Hair follicular keratinocyte (primary cell): ENCODE results near the gene NQO1. TPM values are rescaled to one million over a fixed set of nuclear protein-coding genes. Genes with fewer than 3 reads are reported as not detected.

Experiments used
- total RNA-seq: library from RNA; depleted of rRNA; stranded (reverse); fragments of >200 nt; gene quantifications from 2 replicates; pipeline ENCODE4 v1.2.3, GENCODE V29; 2015

Gene NQO1
- 228 and 312 TPM in 2 replicates for total RNA-seq

GRCh38 chr16:69726313-69727060 is at the start of gene NQO1:
Gene NQO1, minus strand, starts transcription at chr16:69726560. Its CDS starts 121 bp downstream, at chr16:69726439.

DNA sequence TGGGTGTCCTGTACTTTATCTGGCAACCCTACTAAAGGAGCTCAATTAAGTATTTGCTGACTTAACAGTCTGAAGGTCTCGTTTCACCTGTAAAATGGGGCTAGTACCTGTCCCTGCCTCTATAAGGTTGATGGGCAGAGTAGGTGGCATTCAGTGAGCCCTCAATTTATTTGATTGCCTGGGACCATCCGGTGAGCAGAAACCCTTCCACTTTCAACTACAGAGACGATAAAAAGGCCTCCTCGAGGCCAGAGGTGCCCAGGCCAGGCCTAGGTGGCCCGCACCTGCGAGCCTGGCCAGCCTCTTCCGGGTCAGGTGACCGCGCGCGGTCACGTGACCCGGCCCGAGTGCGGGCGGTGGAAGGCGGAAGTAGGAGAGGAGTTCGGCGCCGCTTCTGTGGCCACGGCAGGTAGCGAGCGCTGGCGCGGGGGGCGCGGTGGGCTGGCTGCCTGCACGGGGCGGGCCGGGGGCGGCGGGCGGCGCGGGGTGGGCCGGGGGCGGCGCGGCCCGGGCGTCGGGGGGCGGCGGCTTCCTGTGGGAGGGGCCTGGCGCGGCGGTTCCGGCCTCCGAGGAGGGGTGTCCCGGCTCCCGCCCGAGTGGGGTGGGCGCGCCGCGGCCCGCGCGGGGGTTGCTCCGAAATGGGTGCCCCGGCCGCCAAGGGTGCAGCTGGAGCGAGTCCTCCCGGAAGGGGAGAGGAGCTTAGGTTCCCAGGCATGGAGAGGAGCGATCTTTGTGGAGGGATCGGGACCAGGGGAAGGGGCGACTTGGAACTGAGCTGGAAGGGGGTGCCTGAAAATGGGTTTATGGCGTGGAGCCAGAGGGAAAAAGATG is 35.8 kb upstream of the NQO1 start, which contains the start of gene WWP2:
Gene WWP2 (plus strand): TSS at position 350 of the 831 bp plus-strand sequence. CDS start 24,679 bp downstream, outside the sequence.

GRCh38 chr16:69754469-69755310 is 28.3 kb upstream of the NQO1 start, which contains the start of gene NOB1:
Gene NOB1, minus strand, starts transcription at chr16:69754926. Its CDS starts 16 bp downstream, at chr16:69754910.

Other genes with a start within 250 kb of the NQO1 start
- gene NFAT5, start 160.6 kb downstream of the NQO1 start, total RNA-seq, result 3.5 and 5.9 TPM in 2 replicates
- 42.6 and 50.1 TPM in 2 replicates for gene NOB1, start 28.4 kb upstream of the NQO1 start, total RNA-seq
- 14.8 and 15.4 TPM in 2 replicates for gene WWP2, start 35.8 kb upstream of the NQO1 start, total RNA-seq
- 0.08 and 0.16 TPM in 2 replicates for gene CLEC18A, start 224.8 kb upstream of the NQO1 start, total RNA-seq